NCI-H345 treated with DMSO at 0.1 percent for 48 hours (cell line): ENCODE measurements around the gene TNFRSF21.
"Not testable (repeated sequence)": the region's sequence is repeated elsewhere in the genome, so short reads cannot be mapped to it uniquely, and the experiment has no call there.

Source experiments
- DNase-seq: peaks from one replicate; lab custom pipeline; 2025; ENCODE audit not compliant: unreplicated experiment; lab: John Stamatoyannopoulos, UW

TNFRSF21 gene

GRCh38 chr6:47323321-47323720 lies 13.6 kb upstream of the TNFRSF21 start:
- DNase-seq: no peak

- no peak for DNase-seq
Measured at GRCh38 chr6:47321577-47321976, 11.9 kb upstream of the TNFRSF21 start.

DNA sequence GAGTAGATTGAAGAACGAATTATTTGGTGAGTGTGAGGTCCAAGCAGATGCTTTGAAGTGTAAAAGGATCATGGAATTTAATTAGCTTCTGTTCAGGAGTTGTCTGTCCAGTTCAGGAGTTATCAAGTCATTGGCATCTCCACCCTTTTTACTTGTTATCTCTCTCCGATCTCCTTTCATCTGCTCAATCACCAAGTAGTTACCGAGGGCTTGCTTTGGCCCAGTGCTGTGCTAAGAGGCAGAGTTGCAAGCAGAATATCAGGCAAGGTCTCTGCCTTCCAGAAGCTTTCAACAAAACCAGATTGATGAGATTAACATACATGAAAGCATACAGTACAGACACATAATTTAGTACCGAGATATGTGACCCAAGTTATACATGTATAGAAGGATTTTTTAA lies 10.2 kb upstream of the TNFRSF21 start:
- no peak for DNase-seq

GRCh38 chr6:47319382-47319781 lies 9.7 kb upstream of the TNFRSF21 start:
- DNase-seq: no peak

DNA sequence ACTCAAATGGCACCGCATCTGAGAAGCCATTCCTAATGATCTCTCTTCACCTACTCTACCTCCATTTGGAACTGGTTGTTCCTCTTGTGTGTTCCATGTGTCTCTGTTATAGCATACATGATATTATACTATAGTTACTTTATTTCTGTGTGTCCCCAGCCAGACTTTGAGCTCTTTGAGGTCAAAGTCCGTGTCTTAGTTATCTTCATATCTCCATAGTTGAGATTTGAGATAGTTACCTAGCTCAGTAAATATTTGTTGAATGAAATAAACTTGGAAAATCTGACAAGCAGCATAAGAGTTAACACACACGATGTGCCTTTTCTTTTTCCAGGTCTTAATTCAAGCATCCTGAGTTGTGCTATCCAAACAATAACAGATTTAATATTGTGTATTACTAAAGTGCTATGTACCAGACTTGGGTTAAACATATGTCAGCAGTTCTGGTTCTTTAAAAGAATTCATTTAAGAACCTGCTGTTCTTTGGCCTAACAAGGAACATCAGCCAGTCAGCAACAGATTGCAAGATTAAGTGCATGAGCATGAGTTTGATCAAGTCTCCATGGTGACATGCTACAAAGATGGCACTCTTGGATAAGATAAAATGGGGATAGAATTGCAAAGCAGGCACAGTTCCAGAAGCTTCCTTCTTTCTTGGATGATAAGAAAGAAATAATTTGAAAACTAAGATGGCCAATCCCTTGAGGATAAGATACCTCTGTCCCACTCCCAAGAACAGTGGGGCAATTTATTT lies 8.7 kb upstream of the TNFRSF21 start:
- no peak for DNase-seq

GRCh38 chr6:47315181-47315580 lies 5.5 kb upstream of the TNFRSF21 start:
- not testable (repeated sequence) for DNase-seq

GRCh38 chr6:47310131-47310480 lies 401 bp upstream of the TNFRSF21 start:
- no peak for DNase-seq

GRCh38 chr6:47308552-47309290 lies 984 bp downstream of the TNFRSF21 start:
- peak; percentile 9 for DNase-seq

DNA sequence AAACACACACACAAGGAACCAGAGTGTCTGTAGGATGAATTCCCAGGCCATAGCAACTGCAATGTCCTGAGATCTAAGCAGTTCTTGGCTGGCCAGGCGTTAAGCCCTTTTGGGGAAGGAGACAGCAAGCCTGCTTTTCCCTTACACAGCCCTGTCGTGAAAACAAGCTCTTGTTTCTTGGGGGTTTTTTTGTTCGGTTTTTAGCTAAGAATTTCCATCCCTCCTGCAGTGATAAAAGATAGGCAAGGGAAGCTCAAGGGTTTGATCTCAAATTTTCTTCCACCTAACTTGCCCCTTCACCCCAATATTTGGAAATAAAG lies 1.5 kb downstream of the TNFRSF21 start:
- DNase-seq: no peak

DNA sequence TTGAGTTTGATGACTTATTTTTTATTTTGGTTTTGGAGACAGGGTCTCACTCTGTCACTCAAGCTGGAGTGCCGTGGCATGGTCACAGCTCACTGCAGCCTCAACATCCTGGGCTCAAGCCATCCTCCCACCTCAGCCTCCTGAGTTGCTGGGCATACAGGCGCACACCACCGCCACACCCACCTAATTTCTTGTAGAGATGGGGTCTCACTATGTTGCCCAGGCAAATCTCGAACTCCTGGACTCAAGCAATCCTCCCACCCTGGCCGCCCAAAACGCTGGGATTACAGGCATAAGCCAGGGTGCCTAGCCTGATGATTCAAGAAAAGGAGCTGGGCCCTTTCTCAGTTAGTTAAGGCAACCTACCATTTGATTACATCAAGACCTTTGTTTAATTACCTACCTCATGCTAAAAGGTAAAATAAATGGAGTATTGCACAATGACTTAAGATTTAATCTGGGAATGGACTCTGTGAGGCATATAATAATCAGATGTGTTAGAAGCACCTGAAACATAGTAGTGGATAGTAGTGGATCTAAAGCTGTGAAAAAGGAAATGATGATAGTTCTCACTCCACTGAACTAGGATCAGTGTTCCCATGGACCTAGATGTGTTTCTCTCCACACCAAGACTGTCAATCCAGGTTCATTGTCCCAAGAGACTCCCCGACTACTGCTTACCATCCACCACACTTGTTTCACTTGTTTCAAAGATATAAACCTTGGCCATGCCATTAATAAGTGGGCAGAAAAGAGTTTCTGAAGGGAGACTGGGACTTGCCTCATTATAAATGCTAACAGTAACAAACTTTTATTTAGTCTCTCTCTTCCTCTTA lies 2.1 kb downstream of the TNFRSF21 start:
- no peak for DNase-seq

DNA sequence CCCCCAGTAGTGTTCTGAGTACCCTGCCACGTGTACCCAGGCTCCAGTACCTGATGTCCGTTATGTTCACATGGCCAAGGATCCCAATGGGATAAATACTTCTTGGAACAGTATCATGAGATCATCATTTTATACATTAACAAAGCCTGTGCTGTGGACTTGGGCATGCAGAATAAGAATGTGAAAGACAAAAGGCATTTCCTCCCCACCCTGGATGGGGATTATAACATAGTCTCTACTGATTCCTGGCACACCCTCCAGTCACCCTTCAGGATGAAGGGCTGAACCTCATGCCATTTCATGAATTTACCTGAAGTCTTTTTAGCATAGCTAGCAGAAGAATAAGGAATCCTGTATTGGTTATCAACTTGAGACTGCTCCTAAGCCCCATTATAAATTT lies 2.8 kb downstream of the TNFRSF21 start:
- DNase-seq: no peak

DNA sequence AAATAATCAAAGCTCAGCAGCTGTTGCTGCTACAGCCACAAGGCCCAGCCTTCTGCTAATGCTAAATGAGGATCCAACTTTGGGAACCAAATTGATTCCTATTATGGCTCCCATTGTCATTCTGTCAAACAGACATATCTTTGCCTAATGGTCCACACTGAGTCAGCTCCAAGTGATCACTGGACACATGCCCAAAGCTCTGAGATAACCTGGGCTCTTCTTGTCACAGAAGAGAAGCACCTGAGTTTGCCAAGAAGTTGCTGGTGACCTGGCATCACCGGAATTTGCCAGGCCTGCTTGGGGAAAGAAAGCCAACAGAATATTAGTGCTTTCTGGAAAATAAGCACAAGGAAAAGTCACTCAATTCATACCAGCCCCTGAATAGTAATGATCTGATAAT lies 5.8 kb downstream of the TNFRSF21 start:
- no peak for DNase-seq

DNA sequence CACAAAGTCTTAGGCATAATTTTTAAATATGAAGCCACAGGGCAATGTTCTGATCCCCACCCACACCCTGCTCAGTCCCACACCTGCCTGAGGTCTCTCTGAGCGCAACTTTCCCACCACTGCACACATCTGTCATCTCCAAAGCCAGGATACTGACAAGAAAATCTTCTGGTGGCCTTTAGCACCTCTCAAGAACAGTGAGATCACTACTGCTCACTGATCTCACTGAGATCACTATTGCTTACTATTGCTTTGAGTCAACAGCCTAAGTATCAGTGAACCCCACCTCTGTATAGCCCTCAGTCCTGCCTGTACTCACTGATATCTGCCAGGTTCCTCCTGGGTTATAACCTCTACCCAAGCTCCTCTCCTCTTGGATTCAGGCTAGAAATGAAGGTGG lies 6.4 kb downstream of the TNFRSF21 start:
- no peak for DNase-seq

DNA sequence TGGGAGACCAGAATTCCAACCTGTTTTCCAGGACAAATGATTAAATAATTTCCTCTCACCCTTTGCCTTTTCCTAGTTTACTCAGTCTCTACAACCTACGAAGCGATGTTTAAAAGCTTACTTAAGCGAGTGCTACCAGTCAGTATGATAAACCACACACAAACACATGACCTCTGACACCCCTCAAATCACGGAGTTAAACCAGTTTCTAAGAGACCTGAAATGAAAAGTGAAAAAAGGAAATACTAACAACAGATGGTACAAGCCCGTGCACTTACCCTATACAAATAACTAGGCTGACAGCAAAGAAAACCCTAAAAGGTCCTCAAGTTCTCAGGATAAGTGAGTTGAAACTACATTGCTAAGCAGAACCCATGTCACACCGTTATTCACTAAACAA lies 7.7 kb downstream of the TNFRSF21 start:
- no peak for DNase-seq

DNA sequence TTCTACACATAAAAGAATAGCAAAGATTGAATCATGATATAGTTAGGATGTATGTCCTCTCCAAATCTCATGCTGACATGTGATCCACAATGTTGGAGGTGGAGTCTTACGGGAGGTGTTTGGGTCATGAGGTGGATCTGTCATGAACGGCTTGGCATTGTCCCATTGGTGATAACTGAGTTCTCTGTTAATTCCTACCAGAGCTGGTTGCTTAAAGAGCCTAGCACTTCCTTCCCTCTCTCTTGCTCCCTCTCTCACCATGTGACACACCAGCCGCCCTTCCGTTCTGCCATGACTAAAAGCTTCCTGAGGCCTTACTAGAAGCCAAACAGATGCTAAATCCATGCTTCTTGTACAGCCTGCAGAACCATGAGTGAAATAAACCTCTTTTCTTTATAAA lies 8.3 kb downstream of the TNFRSF21 start:
- DNase-seq: no peak

GRCh38 chr6:47300417-47300816 lies 9.3 kb downstream of the TNFRSF21 start:
- DNase-seq: no peak

DNA sequence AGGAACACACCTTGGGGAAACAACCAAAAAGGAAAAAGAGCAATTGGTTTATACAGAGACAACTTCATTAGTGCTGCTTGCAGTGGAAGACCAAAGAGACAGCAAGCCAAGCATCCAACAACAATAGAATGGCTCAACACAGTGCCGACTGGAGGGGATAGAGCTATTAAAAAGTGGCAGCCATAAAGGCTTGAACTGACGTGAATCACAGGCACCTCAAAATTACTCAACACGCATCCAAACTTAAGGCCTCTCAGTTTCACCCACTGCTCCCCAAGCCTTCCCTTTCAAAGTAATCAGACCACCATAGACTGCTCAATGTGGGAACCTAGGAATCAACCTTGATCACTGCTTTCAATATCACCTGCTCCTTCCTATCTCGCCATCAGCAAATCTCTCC lies 9.7 kb downstream of the TNFRSF21 start:
- no peak for DNase-seq

- no peak for DNase-seq
Measured at GRCh38 chr6:47298475-47298874, 11.2 kb downstream of the TNFRSF21 start.

GRCh38 chr6:47294990-47295389 lies 14.7 kb downstream of the TNFRSF21 start:
- DNase-seq: no peak

DNA sequence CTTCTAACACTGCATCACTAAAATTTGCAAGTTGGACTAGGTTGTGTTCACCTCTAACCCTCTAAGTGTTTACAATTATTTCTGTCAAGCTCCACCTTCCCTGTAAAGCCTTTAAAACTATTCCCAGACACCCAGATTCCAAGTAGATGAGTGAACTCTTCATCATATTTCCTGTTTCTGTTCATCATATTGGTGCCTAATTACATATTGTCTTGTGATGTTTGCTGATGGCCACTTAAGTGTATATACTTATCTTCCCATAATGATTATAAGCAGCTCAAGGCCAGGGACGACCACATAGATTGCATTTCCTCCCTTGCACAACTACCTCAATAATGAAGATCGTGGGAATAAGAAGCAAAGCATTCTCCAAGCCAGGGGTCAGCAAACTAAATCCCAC lies 16.8 kb downstream of the TNFRSF21 start:
- DNase-seq: no peak

GRCh38 chr6:47292027-47292426 lies 17.7 kb downstream of the TNFRSF21 start:
- DNase-seq: no peak
